ENCODE data around the gene EIF5A.

- TF ChIP-seq, protein P1, sequence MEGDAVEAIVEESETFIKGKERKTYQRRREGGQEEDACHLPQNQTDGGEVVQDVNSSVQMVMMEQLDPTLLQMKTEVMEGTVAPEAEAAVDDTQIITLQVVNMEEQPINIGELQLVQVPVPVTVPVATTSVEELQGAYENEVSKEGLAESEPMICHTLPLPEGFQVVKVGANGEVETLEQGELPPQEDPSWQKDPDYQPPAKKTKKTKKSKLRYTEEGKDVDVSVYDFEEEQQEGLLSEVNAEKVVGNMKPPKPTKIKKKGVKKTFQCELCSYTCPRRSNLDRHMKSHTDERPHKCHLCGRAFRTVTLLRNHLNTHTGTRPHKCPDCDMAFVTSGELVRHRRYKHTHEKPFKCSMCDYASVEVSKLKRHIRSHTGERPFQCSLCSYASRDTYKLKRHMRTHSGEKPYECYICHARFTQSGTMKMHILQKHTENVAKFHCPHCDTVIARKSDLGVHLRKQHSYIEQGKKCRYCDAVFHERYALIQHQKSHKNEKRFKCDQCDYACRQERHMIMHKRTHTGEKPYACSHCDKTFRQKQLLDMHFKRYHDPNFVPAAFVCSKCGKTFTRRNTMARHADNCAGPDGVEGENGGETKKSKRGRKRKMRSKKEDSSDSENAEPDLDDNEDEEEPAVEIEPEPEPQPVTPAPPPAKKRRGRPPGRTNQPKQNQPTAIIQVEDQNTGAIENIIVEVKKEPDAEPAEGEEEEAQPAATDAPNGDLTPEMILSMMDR (IDR thresholded peaks at IDR 0.05): no peak
- TF ChIP-seq POLR2A (IDR thresholded peaks at IDR 0.05): no peak
- TF ChIP-seq POLR2AphosphoS5 (IDR thresholded peaks at IDR 0.05): no peak
- TF ChIP-seq EP300 (IDR thresholded peaks at IDR 0.05): no peak
These were observed 29.1 kb downstream of the EIF5A start, which contains the start of gene ACAP1 for GRCh38 chr17:7336240-7337175.
